K562 (cell line): Measurements from ENCODE around the gene HECW1. TPM values are rescaled to one million over a fixed set of nuclear protein-coding genes. Genes with fewer than 3 reads are reported as not detected.
A peak's percentile ranks its signal among the peaks of the same experiment; 100 is the strongest.

ENCODE experiments used
- CAMTA2 ChIP-seq: fragments of 250-450 bp; sonication (Bioruptor Pico); conservative IDR thresholded peaks from 2 replicates; pipeline ENCODE4 v1.5.1; 2022
- CC2D1A ChIP-seq: fragments of 450-650 bp; IDR thresholded peaks from 2 replicates; pipeline ENCODE4 v1.6.1; 2017; ENCODE audit warnings: mild to moderate bottlenecking
- FOXA1 ChIP-seq: fragments of 450-650 bp; IDR thresholded peaks from 2 replicates; pipeline ENCODE4 v1.6.1; 2016; ENCODE audit warnings: mild to moderate bottlenecking, borderline replicate concordance
- HDAC6 ChIP-seq: IDR thresholded peaks from 2 replicates; pipeline ENCODE4 v1.6.1; 2012; ENCODE audit warnings: low read depth, mild to moderate bottlenecking, control low read depth, inconsistent platforms, low read length, moderate library complexity
- HMG20B ChIP-seq: fragments of 250-450 bp; sonication (Bioruptor Pico); IDR thresholded peaks from 2 replicates; pipeline ENCODE4 v1.5.0; 2021; ENCODE audit warnings: mild to moderate bottlenecking
- HMGN3 ChIP-seq: IDR thresholded peaks from 2 replicates; pipeline ENCODE4 v1.6.1; 2011; ENCODE audit warnings: borderline replicate concordance, low read depth, mild to moderate bottlenecking, mixed read lengths, low read length; ENCODE audit not compliant: insufficient read length; ENCODE audit errors: extremely low read depth
- KLF13 ChIP-seq: fragments of 450-650 bp; IDR thresholded peaks from 2 replicates; pipeline ENCODE4 v1.6.1; 2016; ENCODE audit warnings: missing genetic modification characterization, low read depth, mild to moderate bottlenecking, missing compliant biosample characterization, moderate library complexity, borderline replicate concordance
- TRIM24 ChIP-seq, 2 experiments: fragments of 450-650 bp; IDR thresholded peaks; 2 replicates each; pipeline ENCODE4 v1.6.1; 2016
- ZFP36 ChIP-seq: fragments of 150-350 bp; IDR thresholded peaks from 2 replicates; pipeline ENCODE4 v1.6.1; 2018; ENCODE audit warnings: low read length, low read depth; ENCODE audit not compliant: partially characterized antibody
- ZNF431 ChIP-seq: sonication (generic); formaldehyde crosslinking; IDR thresholded peaks from 2 replicates; pipeline ENCODE4 v1.8.0; 2022; ENCODE audit warnings: mild to moderate bottlenecking, missing genetic modification reagents
- ZNF584 ChIP-seq: fragments of 200-800 bp; sonication (Bioruptor generic); IDR thresholded peaks from 2 replicates; pipeline ENCODE4 v1.6.1; 2016; ENCODE audit warnings: low read depth, mild to moderate bottlenecking, missing genetic modification characterization, missing compliant biosample characterization
- polyA plus RNA-seq, 8 experiments: library from polyadenylated mRNA; depleted of rRNA in 4 of 8; stranded (reverse) in 5 of 8; unstranded in 3 of 8; fragments of >200 nt; fragmentation: Nextera tagmentation in 2 of 8; fragmentation: Illumina TruSeq in 1 of 8; extraction: Ambion mirVana in 2 of 8; extraction: Trizol in 1 of 8; gene quantifications; 2 replicates each; pipeline versions ENCODE4 v1.2.1 to v1.2.3, GENCODE V29; 2011 to 2014; ENCODE audit warnings: inconsistent platforms in 1 of 8, missing spikeins in 1 of 8
- total RNA-seq, 7 experiments: library from RNA; depleted of rRNA in 6 of 7; stranded (reverse); fragments of >200 nt in 6 of 7; fragmentation: Illumina TruSeq in 2 of 7; extraction: Trizol in 2 of 7; gene quantifications; 2 replicates each; pipeline versions ENCODE4 v1.2.1 to v1.2.3, GENCODE V29; 2011 to 2021; ENCODE audit warnings: low replicate concordance in 1 of 7
- TF ChIP-seq, protein P1 (sequence below): fragments of 150-350 bp; IDR thresholded peaks from 2 replicates; pipeline ENCODE4 v1.6.1; 2014; ENCODE audit warnings: low read depth, mild to moderate bottlenecking, low read length, borderline replicate concordance
- TF ChIP-seq, protein P2 (sequence below): fragments of 250-450 bp; sonication (Bioruptor Pico); IDR thresholded peaks from 2 replicates; pipeline ENCODE4 v1.4.0; 2020
- TF ChIP-seq, protein P3 (sequence below): fragments of 450-650 bp; IDR thresholded peaks from 2 replicates; pipeline ENCODE4 v1.6.1; 2016; ENCODE audit warnings: mild to moderate bottlenecking

HECW1 gene
- total and polyA plus RNA-seq, 9 of the 15 experiments (the other 6 are each of a cell fraction or from before 2014, with no cell fraction given), result 0.07 to 0.31 (median 0.13) TPM; not detected in 4

DNA sequence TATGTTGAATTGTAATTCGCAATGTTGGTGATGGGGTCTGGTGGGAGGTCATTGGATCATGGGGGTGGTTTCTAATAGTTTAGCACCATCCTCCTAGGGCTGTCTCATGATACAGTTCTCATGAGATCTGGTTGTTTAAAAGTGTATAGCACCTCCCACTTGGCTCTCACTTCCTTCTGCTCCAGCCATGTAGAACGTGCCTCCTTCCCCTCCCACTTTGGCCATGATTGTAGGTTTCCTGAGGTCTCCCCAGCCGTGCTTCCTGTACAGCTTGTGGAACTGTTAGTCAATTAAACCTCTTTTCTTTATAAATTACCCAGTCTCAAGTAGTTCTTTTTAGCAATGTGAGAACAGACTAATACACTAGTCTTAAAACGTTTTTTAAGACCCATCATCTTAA is 15.6 kb upstream of the HECW1 start (continued):
- TF ChIP-seq ZNF584 (CRISPR knock-in tag) (no peak), KLF13 (tag) (no peak), ZNF431 (CRISPR knock-in tag) (peak; percentile 97), FOXA1 (no peak), TRIM24 (IDR thresholded peaks at IDR 0.05) (peak in 1 of 2 experiments; percentile 52; a peak in 1 of 4 replicates), CAMTA2 (no peak), HMG20B (no peak), HMGN3 (no peak), ZFP36 (peak; percentile 27), HDAC6 (no peak), CC2D1A (peak; percentile 36; the same call in 1 of the 2 replicates)
- TF ChIP-seq, protein P1, sequence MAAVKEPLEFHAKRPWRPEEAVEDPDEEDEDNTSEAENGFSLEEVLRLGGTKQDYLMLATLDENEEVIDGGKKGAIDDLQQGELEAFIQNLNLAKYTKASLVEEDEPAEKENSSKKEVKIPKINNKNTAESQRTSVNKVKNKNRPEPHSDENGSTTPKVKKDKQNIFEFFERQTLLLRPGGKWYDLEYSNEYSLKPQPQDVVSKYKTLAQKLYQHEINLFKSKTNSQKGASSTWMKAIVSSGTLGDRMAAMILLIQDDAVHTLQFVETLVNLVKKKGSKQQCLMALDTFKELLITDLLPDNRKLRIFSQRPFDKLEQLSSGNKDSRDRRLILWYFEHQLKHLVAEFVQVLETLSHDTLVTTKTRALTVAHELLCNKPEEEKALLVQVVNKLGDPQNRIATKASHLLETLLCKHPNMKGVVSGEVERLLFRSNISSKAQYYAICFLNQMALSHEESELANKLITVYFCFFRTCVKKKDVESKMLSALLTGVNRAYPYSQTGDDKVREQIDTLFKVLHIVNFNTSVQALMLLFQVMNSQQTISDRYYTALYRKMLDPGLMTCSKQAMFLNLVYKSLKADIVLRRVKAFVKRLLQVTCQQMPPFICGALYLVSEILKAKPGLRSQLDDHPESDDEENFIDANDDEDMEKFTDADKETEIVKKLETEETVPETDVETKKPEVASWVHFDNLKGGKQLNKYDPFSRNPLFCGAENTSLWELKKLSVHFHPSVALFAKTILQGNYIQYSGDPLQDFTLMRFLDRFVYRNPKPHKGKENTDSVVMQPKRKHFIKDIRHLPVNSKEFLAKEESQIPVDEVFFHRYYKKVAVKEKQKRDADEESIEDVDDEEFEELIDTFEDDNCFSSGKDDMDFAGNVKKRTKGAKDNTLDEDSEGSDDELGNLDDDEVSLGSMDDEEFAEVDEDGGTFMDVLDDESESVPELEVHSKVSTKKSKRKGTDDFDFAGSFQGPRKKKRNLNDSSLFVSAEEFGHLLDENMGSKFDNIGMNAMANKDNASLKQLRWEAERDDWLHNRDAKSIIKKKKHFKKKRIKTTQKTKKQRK, result no peak
- TF ChIP-seq, protein P2, sequence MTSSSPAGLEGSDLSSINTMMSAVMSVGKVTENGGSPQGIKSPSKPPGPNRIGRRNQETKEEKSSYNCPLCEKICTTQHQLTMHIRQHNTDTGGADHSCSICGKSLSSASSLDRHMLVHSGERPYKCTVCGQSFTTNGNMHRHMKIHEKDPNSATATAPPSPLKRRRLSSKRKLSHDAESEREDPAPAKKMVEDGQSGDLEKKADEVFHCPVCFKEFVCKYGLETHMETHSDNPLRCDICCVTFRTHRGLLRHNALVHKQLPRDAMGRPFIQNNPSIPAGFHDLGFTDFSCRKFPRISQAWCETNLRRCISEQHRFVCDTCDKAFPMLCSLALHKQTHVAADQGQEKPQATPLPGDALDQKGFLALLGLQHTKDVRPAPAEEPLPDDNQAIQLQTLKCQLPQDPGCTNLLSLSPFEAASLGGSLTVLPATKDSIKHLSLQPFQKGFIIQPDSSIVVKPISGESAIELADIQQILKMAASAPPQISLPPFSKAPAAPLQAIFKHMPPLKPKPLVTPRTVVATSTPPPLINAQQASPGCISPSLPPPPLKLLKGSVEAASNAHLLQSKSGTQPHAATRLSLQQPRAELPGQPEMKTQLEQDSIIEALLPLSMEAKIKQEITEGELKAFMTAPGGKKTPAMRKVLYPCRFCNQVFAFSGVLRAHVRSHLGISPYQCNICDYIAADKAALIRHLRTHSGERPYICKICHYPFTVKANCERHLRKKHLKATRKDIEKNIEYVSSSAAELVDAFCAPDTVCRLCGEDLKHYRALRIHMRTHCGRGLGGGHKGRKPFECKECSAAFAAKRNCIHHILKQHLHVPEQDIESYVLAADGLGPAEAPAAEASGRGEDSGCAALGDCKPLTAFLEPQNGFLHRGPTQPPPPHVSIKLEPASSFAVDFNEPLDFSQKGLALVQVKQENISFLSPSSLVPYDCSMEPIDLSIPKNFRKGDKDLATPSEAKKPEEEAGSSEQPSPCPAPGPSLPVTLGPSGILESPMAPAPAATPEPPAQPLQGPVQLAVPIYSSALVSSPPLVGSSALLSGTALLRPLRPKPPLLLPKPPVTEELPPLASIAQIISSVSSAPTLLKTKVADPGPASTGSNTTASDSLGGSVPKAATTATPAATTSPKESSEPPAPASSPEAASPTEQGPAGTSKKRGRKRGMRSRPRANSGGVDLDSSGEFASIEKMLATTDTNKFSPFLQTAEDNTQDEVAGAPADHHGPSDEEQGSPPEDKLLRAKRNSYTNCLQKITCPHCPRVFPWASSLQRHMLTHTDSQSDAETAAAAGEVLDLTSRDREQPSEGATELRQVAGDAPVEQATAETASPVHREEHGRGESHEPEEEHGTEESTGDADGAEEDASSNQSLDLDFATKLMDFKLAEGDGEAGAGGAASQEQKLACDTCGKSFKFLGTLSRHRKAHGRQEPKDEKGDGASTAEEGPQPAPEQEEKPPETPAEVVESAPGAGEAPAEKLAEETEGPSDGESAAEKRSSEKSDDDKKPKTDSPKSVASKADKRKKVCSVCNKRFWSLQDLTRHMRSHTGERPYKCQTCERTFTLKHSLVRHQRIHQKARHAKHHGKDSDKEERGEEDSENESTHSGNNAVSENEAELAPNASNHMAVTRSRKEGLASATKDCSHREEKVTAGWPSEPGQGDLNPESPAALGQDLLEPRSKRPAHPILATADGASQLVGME (CRISPR knock-in tag), result no peak
- TF ChIP-seq, protein P3, sequence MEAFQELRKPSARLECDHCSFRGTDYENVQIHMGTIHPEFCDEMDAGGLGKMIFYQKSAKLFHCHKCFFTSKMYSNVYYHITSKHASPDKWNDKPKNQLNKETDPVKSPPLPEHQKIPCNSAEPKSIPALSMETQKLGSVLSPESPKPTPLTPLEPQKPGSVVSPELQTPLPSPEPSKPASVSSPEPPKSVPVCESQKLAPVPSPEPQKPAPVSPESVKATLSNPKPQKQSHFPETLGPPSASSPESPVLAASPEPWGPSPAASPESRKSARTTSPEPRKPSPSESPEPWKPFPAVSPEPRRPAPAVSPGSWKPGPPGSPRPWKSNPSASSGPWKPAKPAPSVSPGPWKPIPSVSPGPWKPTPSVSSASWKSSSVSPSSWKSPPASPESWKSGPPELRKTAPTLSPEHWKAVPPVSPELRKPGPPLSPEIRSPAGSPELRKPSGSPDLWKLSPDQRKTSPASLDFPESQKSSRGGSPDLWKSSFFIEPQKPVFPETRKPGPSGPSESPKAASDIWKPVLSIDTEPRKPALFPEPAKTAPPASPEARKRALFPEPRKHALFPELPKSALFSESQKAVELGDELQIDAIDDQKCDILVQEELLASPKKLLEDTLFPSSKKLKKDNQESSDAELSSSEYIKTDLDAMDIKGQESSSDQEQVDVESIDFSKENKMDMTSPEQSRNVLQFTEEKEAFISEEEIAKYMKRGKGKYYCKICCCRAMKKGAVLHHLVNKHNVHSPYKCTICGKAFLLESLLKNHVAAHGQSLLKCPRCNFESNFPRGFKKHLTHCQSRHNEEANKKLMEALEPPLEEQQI, result peak; percentile 55; the same call in 1 of the 2 replicates
